Fibroblast of pulmonary artery (primary cell): ENCODE data around the gene PTPRE.

Source experiments
- DNase-seq: peaks from one replicate; pipeline ENCODE4 v3.0.0-alpha.2; 2010; ENCODE audit warnings: low read depth
- H3K4me3 ChIP-seq: replicated peaks from 2 replicates; pipeline ENCODE4 v1.5.1; 2011; ENCODE audit warnings: low read depth, mild to moderate bottlenecking, control low read depth, low read length, moderate library complexity
- TF ChIP-seq, protein P1 (sequence below): IDR thresholded peaks from 2 replicates; pipeline ENCODE4 v1.5.1; 2011; ENCODE audit warnings: mild to moderate bottlenecking, control low read depth, low read length, inconsistent platforms; ENCODE audit errors: missing control alignments

PTPRE gene

DNA sequence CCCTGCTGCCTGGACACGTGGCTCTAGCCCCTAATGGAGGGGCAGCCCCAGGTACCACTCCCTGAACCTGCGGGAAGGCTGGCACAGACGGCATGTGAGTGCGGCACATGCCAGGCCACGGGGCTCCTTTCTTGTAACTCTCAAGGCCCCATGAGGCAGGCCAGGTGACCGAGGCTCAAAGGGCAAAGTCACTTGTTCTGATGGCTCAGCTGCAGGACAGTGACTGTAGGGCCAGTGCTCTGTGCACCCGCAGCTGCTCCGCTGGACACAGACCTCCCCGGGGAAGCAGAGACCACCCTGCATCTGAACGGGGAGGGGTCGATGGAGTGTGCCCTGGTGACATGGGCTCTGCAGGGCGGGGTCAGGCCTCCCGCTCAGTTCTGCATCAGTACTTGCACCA is 55.3 kb downstream of the PTPRE start:
- DNase-seq, result no peak
- H3K4me3 ChIP-seq, result no peak overlapping the region
- TF ChIP-seq, protein P1, sequence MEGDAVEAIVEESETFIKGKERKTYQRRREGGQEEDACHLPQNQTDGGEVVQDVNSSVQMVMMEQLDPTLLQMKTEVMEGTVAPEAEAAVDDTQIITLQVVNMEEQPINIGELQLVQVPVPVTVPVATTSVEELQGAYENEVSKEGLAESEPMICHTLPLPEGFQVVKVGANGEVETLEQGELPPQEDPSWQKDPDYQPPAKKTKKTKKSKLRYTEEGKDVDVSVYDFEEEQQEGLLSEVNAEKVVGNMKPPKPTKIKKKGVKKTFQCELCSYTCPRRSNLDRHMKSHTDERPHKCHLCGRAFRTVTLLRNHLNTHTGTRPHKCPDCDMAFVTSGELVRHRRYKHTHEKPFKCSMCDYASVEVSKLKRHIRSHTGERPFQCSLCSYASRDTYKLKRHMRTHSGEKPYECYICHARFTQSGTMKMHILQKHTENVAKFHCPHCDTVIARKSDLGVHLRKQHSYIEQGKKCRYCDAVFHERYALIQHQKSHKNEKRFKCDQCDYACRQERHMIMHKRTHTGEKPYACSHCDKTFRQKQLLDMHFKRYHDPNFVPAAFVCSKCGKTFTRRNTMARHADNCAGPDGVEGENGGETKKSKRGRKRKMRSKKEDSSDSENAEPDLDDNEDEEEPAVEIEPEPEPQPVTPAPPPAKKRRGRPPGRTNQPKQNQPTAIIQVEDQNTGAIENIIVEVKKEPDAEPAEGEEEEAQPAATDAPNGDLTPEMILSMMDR, result no peak

DNA sequence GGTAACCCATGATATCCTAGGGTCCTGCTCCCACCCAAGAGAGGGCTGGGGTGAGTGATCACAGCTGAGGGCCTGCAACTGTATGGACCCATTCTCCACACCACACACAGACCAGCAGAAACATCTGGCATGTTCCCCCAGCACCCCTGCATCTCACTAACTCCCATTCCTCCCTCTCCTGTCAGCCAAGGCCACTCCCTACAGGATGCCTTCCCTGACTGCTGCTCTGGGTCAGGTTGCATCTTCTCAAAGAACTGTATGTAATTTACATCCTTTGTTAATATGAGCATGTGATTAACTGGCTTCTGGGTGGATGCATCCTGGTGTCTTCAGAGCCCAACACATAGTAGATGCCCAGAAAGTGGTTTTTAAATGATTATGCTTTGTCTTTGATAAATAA is 56.2 kb downstream of the PTPRE start:
- no peak overlapping the region for H3K4me3 ChIP-seq
- DNase-seq, result no peak
- TF ChIP-seq, protein P1, result no peak

DNA sequence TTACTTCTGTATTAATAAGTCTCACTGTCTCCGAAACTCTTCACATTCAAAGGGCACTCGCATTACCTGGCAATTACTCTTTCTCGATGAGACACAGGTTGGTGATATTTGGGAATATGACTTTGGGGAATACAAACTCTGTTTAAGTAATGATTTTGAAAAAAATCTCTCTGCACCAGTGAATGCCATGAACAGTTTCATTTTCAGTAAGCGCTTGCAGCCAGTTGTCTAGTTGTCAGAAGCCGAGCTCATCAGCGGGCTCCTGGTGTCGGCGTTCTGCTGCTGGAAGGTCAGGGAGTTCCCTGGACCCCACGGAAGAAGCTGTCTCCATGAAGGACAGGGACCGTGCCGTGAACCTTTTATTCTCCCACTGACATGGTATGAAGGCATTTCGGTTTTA is 57.7 kb downstream of the PTPRE start:
- no peak overlapping the region for H3K4me3 ChIP-seq
- DNase-seq, result no peak
- TF ChIP-seq, protein P1, result no peak

DNA sequence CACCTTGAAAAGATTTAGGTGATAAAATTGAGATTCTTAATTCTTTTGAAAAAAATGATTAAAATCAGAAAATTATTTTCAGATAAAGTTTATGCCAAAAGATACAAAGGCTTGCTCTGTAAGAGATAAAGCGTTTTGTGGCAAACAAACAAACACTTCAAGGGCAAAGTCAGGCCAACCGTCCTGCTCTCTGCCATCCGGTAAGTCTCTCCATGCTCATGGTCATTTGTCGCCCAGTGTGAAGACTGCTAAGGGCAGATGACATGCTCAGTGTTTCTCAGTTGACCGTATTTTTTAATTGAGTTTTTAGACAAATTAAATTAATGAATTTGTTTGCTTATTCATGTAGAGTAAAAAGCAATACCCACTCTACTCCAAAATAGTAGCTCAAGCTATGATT is 60.0 kb downstream of the PTPRE start:
- DNase-seq, result no peak
- TF ChIP-seq, protein P1, result no peak
- no peak overlapping the region for H3K4me3 ChIP-seq

DNA sequence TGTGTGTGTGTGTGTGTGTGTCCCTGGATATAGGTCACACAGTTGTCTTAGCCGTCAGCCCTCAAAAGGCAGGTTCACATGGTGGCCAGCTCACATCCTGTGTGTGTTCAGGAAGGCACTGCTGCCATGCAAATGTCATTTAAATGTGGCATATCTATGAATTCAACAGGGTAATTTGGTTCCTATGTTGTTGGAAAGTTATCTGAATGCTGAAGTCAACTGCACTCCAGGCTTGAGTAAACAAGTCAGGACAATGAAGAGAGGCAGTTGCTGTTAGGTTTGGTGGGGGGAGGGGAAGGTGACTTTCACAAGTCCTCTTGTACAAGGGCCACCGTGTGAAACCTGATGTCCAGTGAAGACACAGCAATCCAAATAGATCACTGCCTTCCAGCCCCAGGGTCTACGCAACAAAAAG is 61.1 kb downstream of the PTPRE start:
- no peak overlapping the region for H3K4me3 ChIP-seq
- no peak for DNase-seq

DNA sequence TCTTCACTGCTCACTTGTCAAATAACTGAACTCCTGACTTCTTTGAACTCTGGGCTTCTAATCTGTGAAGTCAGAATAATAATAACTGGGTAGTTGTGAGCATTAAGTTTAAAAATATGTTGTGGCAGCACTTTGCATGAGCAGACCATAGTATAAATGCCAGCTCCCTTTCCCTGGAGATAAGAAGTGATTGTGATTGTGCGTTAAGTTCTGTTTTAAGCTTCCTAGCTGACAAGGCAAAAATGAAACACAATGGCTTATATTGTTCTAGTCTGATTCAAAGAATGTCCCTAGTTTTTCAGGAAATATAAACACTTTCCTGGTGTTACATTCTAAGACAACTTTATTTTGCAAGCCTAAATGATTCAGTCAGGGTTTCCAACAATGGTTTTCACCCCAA is 61.8 kb downstream of the PTPRE start:
- TF ChIP-seq, protein P1, result no peak
- no peak overlapping the region for H3K4me3 ChIP-seq

More for the DNA sequence above, 61.1 kb downstream of the PTPRE start:
- TF ChIP-seq, protein P1, result no peak

DNA sequence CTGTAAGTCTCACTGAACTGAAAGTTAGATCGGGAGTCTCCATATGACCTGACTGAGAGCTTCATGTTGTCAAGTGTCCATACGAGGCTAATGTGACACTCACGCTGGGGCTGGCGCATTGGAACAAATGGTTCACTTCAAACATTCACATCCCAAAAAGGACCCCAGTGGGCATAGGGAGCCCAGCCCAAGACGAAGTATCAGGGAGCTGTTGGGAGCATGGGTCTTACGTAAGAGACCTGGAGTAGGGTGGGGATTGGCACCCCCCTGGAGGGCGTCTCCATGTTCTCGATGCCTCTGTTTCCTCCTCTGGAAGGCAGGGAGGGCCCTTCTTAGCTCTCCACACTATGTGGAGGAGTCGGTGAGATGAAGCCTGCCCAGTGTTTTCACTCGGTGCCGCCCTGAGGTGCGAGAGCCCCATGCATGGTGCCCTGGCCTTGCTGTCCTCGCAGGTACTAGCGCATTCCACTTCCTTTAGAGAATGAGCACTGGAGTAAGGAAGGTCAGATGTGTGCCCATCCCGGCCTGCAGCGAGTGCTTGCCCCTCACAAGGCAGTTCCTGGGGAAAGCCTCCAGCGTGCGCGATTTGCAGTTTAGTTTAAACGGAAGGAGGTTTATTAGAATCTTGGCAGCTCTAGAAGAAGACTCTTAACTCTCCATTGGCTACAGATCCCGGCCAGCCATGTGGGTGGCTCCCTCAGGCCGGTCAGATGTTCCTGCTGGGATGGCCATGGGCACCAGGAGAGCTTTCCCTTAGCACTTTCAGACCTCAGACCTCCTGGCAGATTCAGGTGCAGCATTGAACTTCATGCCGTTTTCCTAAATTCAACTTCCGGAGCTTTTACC is 64.4 kb downstream of the PTPRE start:
- TF ChIP-seq, protein P1, result no peak
- no peak for DNase-seq
- no peak overlapping the region for H3K4me3 ChIP-seq

More for the DNA sequence above, 61.8 kb downstream of the PTPRE start:
- peak; percentile 75 for DNase-seq
